Activated CD4-positive, alpha-beta T cell treated with anti-CD3 and anti-CD28 coated beads for 36 hours (primary cell): ENCODE measurements around the gene ESYT2. TPM values are rescaled to one million over a fixed set of nuclear protein-coding genes. Genes with fewer than 3 reads are reported as not detected.

Experiments
- ATAC-seq: fragments of 200-7000 bp; cut with Tn5 transposase; one replicate; pipeline ENCODE4 v1.10.0; 2021; ENCODE audit warnings: mild to moderate bottlenecking, moderate library complexity
- CTCF ChIA-PET: fragments of 350-600 bp; sonication (Branson Sonifier 250); formaldehyde crosslinking; loops from one replicate; lab custom pipeline; 2021; ENCODE audit warnings: antibody characterized with exemption; lab: Charles Lee
- POLR2A ChIA-PET: fragments of 350-600 bp; sonication (Branson Sonifier 250); formaldehyde crosslinking; loops from one replicate; lab custom pipeline; 2021; ENCODE audit warnings: antibody characterized with exemption, inconsistent platforms; lab: Charles Lee
- DNase-seq: peaks from one replicate; pipeline ENCODE4 v3.0.0-alpha.2; 2020
- H3K27ac Mint-ChIP-seq: one replicate; pipeline ENCODE4 v1.8.0; 2021; ENCODE audit warnings: mixed read lengths
- H3K27me3 Mint-ChIP-seq: one replicate; pipeline ENCODE4 v1.8.0; 2021; ENCODE audit warnings: mixed read lengths
- H3K36me3 Mint-ChIP-seq: one replicate; pipeline ENCODE4 v1.8.0; 2021; ENCODE audit warnings: low read depth, mixed read lengths
- H3K4me1 Mint-ChIP-seq: one replicate; pipeline ENCODE4 v1.8.0; 2021; ENCODE audit warnings: mixed read lengths
- H3K4me3 Mint-ChIP-seq: one replicate; pipeline ENCODE4 v1.8.0; 2021; ENCODE audit warnings: mild to moderate bottlenecking, moderate library complexity, mixed read lengths
- H3K9me3 Mint-ChIP-seq: one replicate; pipeline ENCODE4 v1.8.0; 2021; ENCODE audit warnings: low read depth, mixed read lengths
- intact Hi-C, 2 experiments: fragments of 100-400 bp; cut with DNase I in 1 of 2; cut with micrococcal nuclease in 1 of 2; formaldehyde crosslinking; loops; one replicate each; pipeline versions ENCODE4 v1.14.2 to v1.15.1; 2022 to 2024; cut with DNase I, micrococcal nuclease
- total RNA-seq, 2 experiments: library from RNA; stranded (reverse); gene quantifications; one replicate each; pipeline ENCODE4 v1.2.3, GENCODE V29; 2021

The ESYT2 gene
- total RNA-seq, 2 experiments from 2014 or later: 68.5 to 73.7 TPM

GRCh38 chr7:158765020-158765419 is 64.3 kb downstream of the ESYT2 start:
- no peaks in the 10 kb centered on the region for H3K27me3 Mint-ChIP-seq
- peaks cover 36% of the 10 kb centered on the region for H3K36me3 Mint-ChIP-seq
- DNase-seq (no peak), ATAC-seq (peak; percentile 91)
- POLR2A ChIA-PET: no interaction called here
- intact Hi-C loops: no loop called here
- H3K27ac Mint-ChIP-seq: peak overlapping the region; percentile 49
- CTCF ChIA-PET: interaction anchor here (1.4 to 2.3 kb wide), 2 partner anchors 19 to 50 kb away, joined by 3 to 4 read pairs; no protein-coding TSS in a partner anchor
- no peak overlapping the region for H3K4me3 Mint-ChIP-seq
- no peaks in the 10 kb centered on the region for H3K9me3 Mint-ChIP-seq
- H3K4me1 Mint-ChIP-seq: peaks cover 12% of the 10 kb centered on the region

GRCh38 chr7:158763454-158764033 is 65.8 kb downstream of the ESYT2 start:
- Mint-ChIP-seq H3K4me1 (peaks cover 15% of the 10 kb centered on the region), H3K9me3 (no peaks in the 10 kb centered on the region), H3K27ac (no peak overlapping the region), H3K4me3 (no peak overlapping the region), H3K27me3 (no peaks in the 10 kb centered on the region), H3K36me3 (peaks cover 46% of the 10 kb centered on the region)
- intact Hi-C loops: no loop called here
- ATAC-seq (no peak), DNase-seq (no peak)
- ChIA-PET CTCF (interaction anchor here (0.7 to 2.3 kb wide), 3 partner anchors 10 to 49 kb away, joined by 3 to 4 read pairs (median 3); no protein-coding TSS in a partner anchor), POLR2A (no interaction called here)

- Mint-ChIP-seq H3K27me3 (no peaks in the 10 kb centered on the region), H3K36me3 (peaks cover 55% of the 10 kb centered on the region), H3K9me3 (no peaks in the 10 kb centered on the region), H3K27ac (no peak overlapping the region), H3K4me3 (no peak overlapping the region), H3K4me1 (peaks cover 17% of the 10 kb centered on the region)
- ChIA-PET CTCF (no interaction called here), POLR2A (no interaction called here)
- no peak for ATAC-seq
- intact Hi-C loops: no loop called here
- DNase-seq: no peak
These were observed 67.4 kb downstream of the ESYT2 start for GRCh38 chr7:158761945-158762344.

- Mint-ChIP-seq H3K4me1 (peaks cover 14% of the 10 kb centered on the region), H3K36me3 (peaks cover 51% of the 10 kb centered on the region), H3K4me3 (no peak overlapping the region), H3K27ac (no peak overlapping the region), H3K27me3 (no peaks in the 10 kb centered on the region), H3K9me3 (no peaks in the 10 kb centered on the region)
- intact Hi-C loops: no loop called here
- POLR2A ChIA-PET: no interaction called here
- CTCF ChIA-PET: no interaction called here
- ATAC-seq (no peak), DNase-seq (no peak)
These were observed 68.4 kb downstream of the ESYT2 start for GRCh38 chr7:158760936-158761335.

GRCh38 chr7:158760445-158760764 is 68.9 kb downstream of the ESYT2 start:
- H3K27me3 Mint-ChIP-seq: no peaks in the 10 kb centered on the region
- intact Hi-C loops: no loop called here
- ChIA-PET CTCF (interaction anchor here (1.3 kb wide), 1 partner anchor 27 kb away, joined by 3 read pairs; no protein-coding TSS in a partner anchor), POLR2A (no interaction called here)
- no peaks in the 10 kb centered on the region for H3K9me3 Mint-ChIP-seq
- peak overlapping the region; percentile 11 for H3K27ac Mint-ChIP-seq
- no peak overlapping the region for H3K4me3 Mint-ChIP-seq
- peaks cover 51% of the 10 kb centered on the region for H3K36me3 Mint-ChIP-seq
- ATAC-seq (no peak), DNase-seq (no peak)
- peaks cover 11% of the 10 kb centered on the region for H3K4me1 Mint-ChIP-seq

- ATAC-seq (no peak), DNase-seq (no peak)
- Mint-ChIP-seq H3K4me3 (no peak overlapping the region), H3K36me3 (peaks cover 53% of the 10 kb centered on the region), H3K27ac (peak overlapping the region; percentile 11), H3K27me3 (no peaks in the 10 kb centered on the region), H3K4me1 (peaks cover 8% of the 10 kb centered on the region), H3K9me3 (no peaks in the 10 kb centered on the region)
- ChIA-PET CTCF (interaction anchor here (1.3 kb wide), 1 partner anchor 27 kb away, joined by 3 read pairs; no protein-coding TSS in a partner anchor), POLR2A (no interaction called here)
- intact Hi-C loops: no loop called here
These were observed 69.4 kb downstream of the ESYT2 start for GRCh38 chr7:158759749-158760444.

- H3K9me3 Mint-ChIP-seq: no peaks in the 10 kb centered on the region
- no peak overlapping the region for H3K4me3 Mint-ChIP-seq
- H3K27ac Mint-ChIP-seq: peak overlapping the region; percentile 4
- DNase-seq: no peak
- H3K4me1 Mint-ChIP-seq: peaks cover 6% of the 10 kb centered on the region
- ATAC-seq: no peak
- CTCF ChIA-PET: interaction anchor here (1.3 kb wide), 1 partner anchor 26 kb away, joined by 3 read pairs; no protein-coding TSS in a partner anchor
- no peaks in the 10 kb centered on the region for H3K27me3 Mint-ChIP-seq
- POLR2A ChIA-PET: no interaction called here
- intact Hi-C loops: no loop called here
- peaks cover 51% of the 10 kb centered on the region for H3K36me3 Mint-ChIP-seq
These were observed 70.1 kb downstream of the ESYT2 start for GRCh38 chr7:158759245-158759614.

GRCh38 chr7:158758586-158759244 is 70.6 kb downstream of the ESYT2 start:
- H3K9me3 Mint-ChIP-seq: no peaks in the 10 kb centered on the region
- peak overlapping the region; percentile 16 for H3K27ac Mint-ChIP-seq
- DNase-seq (no peak), ATAC-seq (peak; percentile 89)
- no peak overlapping the region for H3K4me3 Mint-ChIP-seq
- CTCF ChIA-PET: no interaction called here
- POLR2A ChIA-PET: no interaction called here
- H3K4me1 Mint-ChIP-seq: peaks cover 6% of the 10 kb centered on the region
- no peaks in the 10 kb centered on the region for H3K27me3 Mint-ChIP-seq
- H3K36me3 Mint-ChIP-seq: peaks cover 53% of the 10 kb centered on the region
- intact Hi-C loops: no loop called here

- Mint-ChIP-seq H3K4me3 (no peak overlapping the region), H3K4me1 (peaks cover 6% of the 10 kb centered on the region), H3K27me3 (no peaks in the 10 kb centered on the region), H3K27ac (no peak overlapping the region), H3K9me3 (no peaks in the 10 kb centered on the region), H3K36me3 (peaks cover 52% of the 10 kb centered on the region)
- CTCF ChIA-PET: no interaction called here
- POLR2A ChIA-PET: no interaction called here
- no peak for DNase-seq
- no peak for ATAC-seq
- intact Hi-C loops: no loop called here
These were observed 71.8 kb downstream of the ESYT2 start for GRCh38 chr7:158757404-158757989.

GRCh38 chr7:158754746-158755444 is 74.4 kb downstream of the ESYT2 start:
- intact Hi-C loops: no loop called here
- H3K27ac Mint-ChIP-seq: peak overlapping the region; percentile 66
- H3K27me3 Mint-ChIP-seq: no peaks in the 10 kb centered on the region
- DNase-seq (no peak), ATAC-seq (no peak)
- peaks cover 34% of the 10 kb centered on the region for H3K36me3 Mint-ChIP-seq
- H3K4me3 Mint-ChIP-seq: no peak overlapping the region
- CTCF ChIA-PET: interaction anchor here (0.6 to 0.9 kb wide), 2 partner anchors 16 to 41 kb away, joined by 3 read pairs; no protein-coding TSS in a partner anchor
- no peaks in the 10 kb centered on the region for H3K9me3 Mint-ChIP-seq
- H3K4me1 Mint-ChIP-seq: peaks cover 7% of the 10 kb centered on the region
- POLR2A ChIA-PET: no interaction called here

GRCh38 chr7:158753900-158754299 is 75.4 kb downstream of the ESYT2 start:
- H3K27ac Mint-ChIP-seq: peak overlapping the region; percentile 0
- peaks cover 7% of the 10 kb centered on the region for H3K4me1 Mint-ChIP-seq
- ChIA-PET POLR2A (interaction anchor here (1.1 kb wide), 1 partner anchor 110 kb away, joined by 3 read pairs; no protein-coding TSS in a partner anchor), CTCF (no interaction called here)
- H3K4me3 Mint-ChIP-seq: no peak overlapping the region
- H3K36me3 Mint-ChIP-seq: peaks cover 34% of the 10 kb centered on the region
- intact Hi-C loops: no loop called here
- DNase-seq (no peak), ATAC-seq (no peak)
- H3K9me3 Mint-ChIP-seq: no peaks in the 10 kb centered on the region
- H3K27me3 Mint-ChIP-seq: no peaks in the 10 kb centered on the region
